H1 (cell line): ENCODE results near the gene ARHGAP26. TPM values are rescaled to one million over a fixed set of nuclear protein-coding genes. Genes with fewer than 3 reads are reported as not detected.

Experiments used
- CTCF ChIA-PET: fragments of 300-600 bp; sonication (Branson Sonifier 250); formaldehyde crosslinking; loops from one replicate; lab custom pipeline; 2021; ENCODE audit not compliant: partially characterized antibody; lab: Charles Lee
- POLR2A ChIA-PET: fragments of 300-600 bp; sonication (Branson Sonifier 250); formaldehyde crosslinking; loops from one replicate; lab custom pipeline; 2021; ENCODE audit warnings: inconsistent platforms; ENCODE audit not compliant: partially characterized antibody; lab: Charles Lee
- DNase-seq, 2 experiments: peaks; one replicate each; pipeline versions ENCODE4 v3.0.0 to v3.0.0-alpha.2; 2010 to 2022; ENCODE audit warnings: low spot score in 2 of 2, low read depth in 1 of 2, mixed read lengths in 1 of 2
- FAIRE-seq: peaks from 2 replicates; lab custom pipeline; 2011; peaks lifted over from hg19 to GRCh38; lab: Jason Lieb, UNC
- H2AFZ ChIP-seq: 2 replicates; pipeline ENCODE4 v1.8.1; 2012; ENCODE audit warnings: low read length, inconsistent platforms
- H2AK5ac ChIP-seq: 2 replicates; pipeline ENCODE4 v1.6.1; 2013; ENCODE audit warnings: low read depth, low read length
- H2BK120ac ChIP-seq: replicated peaks from 2 replicates; pipeline ENCODE3; 2013; ENCODE audit warnings: low read depth, low read length, inconsistent platforms
- H2BK12ac ChIP-seq: 2 replicates; pipeline ENCODE4 v1.6.1; 2013; ENCODE audit warnings: low read depth, low read length
- H2BK15ac ChIP-seq: 2 replicates; pipeline ENCODE4 v1.6.1; 2013; ENCODE audit warnings: low read length
- H2BK20ac ChIP-seq: 2 replicates; pipeline ENCODE4 v1.6.1; 2013; ENCODE audit warnings: low read length
- H2BK5ac ChIP-seq: 2 replicates; pipeline ENCODE4 v1.6.1; 2013; ENCODE audit warnings: low read depth, low read length
- H3K14ac ChIP-seq: 2 replicates; pipeline ENCODE4 v1.6.1; 2013; ENCODE audit warnings: inconsistent platforms; ENCODE audit not compliant: insufficient read length
- H3K18ac ChIP-seq: 2 replicates; pipeline ENCODE4 v1.6.1; 2013; ENCODE audit warnings: low read length; ENCODE audit errors: extremely low read depth
- H3K23ac ChIP-seq: 2 replicates; pipeline ENCODE4 v1.6.1; 2013; ENCODE audit warnings: inconsistent platforms; ENCODE audit not compliant: insufficient read length
- H3K23me2 ChIP-seq: 2 replicates; pipeline ENCODE4 v1.6.1; 2013; ENCODE audit warnings: low read depth, low read length
- H3K27ac ChIP-seq: 2 replicates; pipeline ENCODE4 v1.6.1; 2011; ENCODE audit warnings: low read depth, low read length, inconsistent platforms
- H3K27me3 ChIP-seq, 4 experiments: replicated peaks in 1 of 4; 1 replicate in 1 of 4; 2 replicates in 3 of 4; pipeline versions ENCODE4 v1.6.1 to v1.8.1; 2011 to 2013; ENCODE audit warnings: low read length in 3 of 4, mild to moderate bottlenecking in 3 of 4, inconsistent platforms in 2 of 4, mixed read lengths in 2 of 4, moderate library complexity in 1 of 4; ENCODE audit not compliant: control insufficient read depth in 3 of 4, insufficient read depth in 3 of 4; ENCODE audit errors: extremely low read depth in 1 of 4
- H3K36me3 ChIP-seq, 4 experiments: 2 replicates each; pipeline versions ENCODE4 v1.6.1 to v1.8.1; 2011 to 2013; ENCODE audit warnings: mild to moderate bottlenecking in 4 of 4, low read length in 3 of 4, moderate library complexity in 2 of 4, control low read depth in 1 of 4, inconsistent platforms in 1 of 4; ENCODE audit not compliant: insufficient read depth in 4 of 4, control insufficient read depth in 2 of 4
- H3K4ac ChIP-seq: replicated peaks from 2 replicates; pipeline ENCODE3; 2013; ENCODE audit warnings: low read length, low read depth, mixed read lengths, inconsistent platforms; ENCODE audit not compliant: insufficient read length
- H3K4me1 ChIP-seq, 4 experiments: replicated peaks in 1 of 4; 1 replicate in 1 of 4; 2 replicates in 3 of 4; pipeline versions ENCODE4 v1.6.1 to v1.8.1; 2011 to 2013; ENCODE audit warnings: low read length in 3 of 4, inconsistent platforms in 2 of 4, mixed read lengths in 1 of 4; ENCODE audit not compliant: insufficient read depth in 4 of 4, control insufficient read depth in 3 of 4
- H3K4me2 ChIP-seq, 2 experiments: 2 replicates each; pipeline versions ENCODE4 v1.6.1 to v1.8.1; 2011 to 2013; ENCODE audit warnings: low read depth in 2 of 2, low read length in 2 of 2, control low read depth in 1 of 2, inconsistent platforms in 1 of 2, mild to moderate bottlenecking in 1 of 2; ENCODE audit not compliant: insufficient read depth in 1 of 2
- H3K4me3 ChIP-seq, 4 experiments: fragments of 200-600, 300-600 bp in 1 of 4; sonication (generic), shearing (Covaris generic), sonication (Bioruptor Twin) in 1 of 4; 2 replicates each; pipeline versions ENCODE4 v1.5.1 to v1.8.1; 2011 to 2016; ENCODE audit warnings: low read length in 4 of 4, low read depth in 3 of 4, control low read depth in 2 of 4, inconsistent platforms in 2 of 4, mild to moderate bottlenecking in 2 of 4, mixed read lengths in 1 of 4, moderate library complexity in 1 of 4; ENCODE audit not compliant: insufficient read depth in 2 of 4; ENCODE audit errors: extremely low read depth in 1 of 4
- H3K56ac ChIP-seq: replicated peaks from 2 replicates; pipeline ENCODE3; 2013; ENCODE audit warnings: low read depth, mild to moderate bottlenecking, mixed read lengths, low read length, inconsistent platforms; ENCODE audit not compliant: insufficient read length
- H3K79me1 ChIP-seq: 2 replicates; pipeline ENCODE4 v1.6.1; 2013; ENCODE audit warnings: low read depth, low read length, control low read depth
- H3K79me2 ChIP-seq, 2 experiments: 2 replicates each; pipeline versions ENCODE4 v1.6.1 to v1.8.1; 2012 to 2013; ENCODE audit warnings: low read length in 2 of 2, mild to moderate bottlenecking in 2 of 2, inconsistent platforms in 1 of 2; ENCODE audit not compliant: insufficient read depth in 2 of 2, control insufficient read depth in 1 of 2
- H3K9ac ChIP-seq, 4 experiments: replicated peaks in 1 of 4; 1 replicate in 1 of 4; 2 replicates in 3 of 4; pipeline versions ENCODE4 v1.6.1 to v1.8.1; 2011 to 2013; ENCODE audit warnings: low read depth in 3 of 4, low read length in 3 of 4, control low read depth in 2 of 4, mild to moderate bottlenecking in 2 of 4, moderate library complexity in 2 of 4, inconsistent platforms in 1 of 4; ENCODE audit errors: extremely low read depth in 1 of 4
- H3K9me3 ChIP-seq, 2 experiments: 2 replicates each; pipeline versions ENCODE4 v1.6.1 to v1.8.1; 2012 to 2013; ENCODE audit warnings: mild to moderate bottlenecking in 2 of 2, moderate library complexity in 2 of 2, control low read depth in 1 of 2, inconsistent platforms in 1 of 2, low read depth in 1 of 2, low read length in 1 of 2, mixed read lengths in 1 of 2; ENCODE audit not compliant: insufficient read depth in 2 of 2
- H4K20me1 ChIP-seq, 2 experiments: replicated peaks in 1 of 2; 2 replicates each; pipeline versions ENCODE3 to v1.8.1; 2011 to 2013; ENCODE audit warnings: inconsistent platforms in 2 of 2, low read length in 2 of 2, mild to moderate bottlenecking in 1 of 2; ENCODE audit not compliant: insufficient read depth in 2 of 2, control insufficient read depth in 1 of 2
- H4K5ac ChIP-seq: 2 replicates; pipeline ENCODE4 v1.6.1; 2013; ENCODE audit warnings: low read length, low read depth, mixed read lengths, inconsistent platforms; ENCODE audit not compliant: insufficient read length
- H4K8ac ChIP-seq: 2 replicates; pipeline ENCODE4 v1.8.0; 2013; ENCODE audit warnings: mild to moderate bottlenecking, moderate library complexity, low read length, inconsistent platforms; ENCODE audit not compliant: insufficient read depth; ENCODE audit errors: extremely low read depth
- H4K91ac ChIP-seq: replicated peaks from 2 replicates; pipeline ENCODE3; 2013; ENCODE audit warnings: low read length, mixed read lengths, inconsistent platforms; ENCODE audit not compliant: insufficient read length
- JUN ChIP-seq: IDR thresholded peaks from 2 replicates; pipeline ENCODE4 v1.6.1; 2011; ENCODE audit warnings: low read depth, mild to moderate bottlenecking, improper control_type of control experiment, low read length
- POLR2A ChIP-seq, 2 experiments: IDR thresholded peaks; 1 replicate in 1 of 2; 2 replicates in 1 of 2; pipeline ENCODE4 v1.6.1; 2011; ENCODE audit warnings: low read depth in 2 of 2, low read length in 2 of 2, mild to moderate bottlenecking in 2 of 2; ENCODE audit errors: control extremely low read depth in 1 of 2
- RAD21 ChIP-seq, 2 experiments: IDR thresholded peaks in 1 of 2; conservative IDR thresholded peaks in 1 of 2; 2 replicates each; pipeline ENCODE4 v1.6.1; 2011; ENCODE audit warnings: low read depth in 2 of 2, low read length in 2 of 2, improper control_type of control experiment in 1 of 2, inconsistent platforms in 1 of 2, mild to moderate bottlenecking in 1 of 2, moderate library complexity in 1 of 2
- RFX5 ChIP-seq: IDR thresholded peaks from 2 replicates; pipeline ENCODE4 v1.6.1; 2011; ENCODE audit warnings: low read depth, low read length, improper control_type of control experiment, borderline replicate concordance
- RXRA ChIP-seq: IDR thresholded peaks from 2 replicates; pipeline ENCODE4 v1.6.1; 2011; ENCODE audit warnings: low read depth, mild to moderate bottlenecking, low read length, moderate library complexity; ENCODE audit not compliant: insufficient read depth
- SIRT6 ChIP-seq: IDR thresholded peaks from one replicate; pipeline ENCODE4 v1.7.1; 2012; ENCODE audit warnings: low read length, inconsistent platforms
- TCF12 ChIP-seq: IDR thresholded peaks from 2 replicates; pipeline ENCODE4 v1.6.1; 2011; ENCODE audit warnings: low read depth, mild to moderate bottlenecking, low read length
- TEAD4 ChIP-seq: IDR thresholded peaks from 2 replicates; pipeline ENCODE4 v1.6.1; 2012; ENCODE audit warnings: low read depth, low read length, inconsistent platforms, mixed read lengths
- WGBS, 2 experiments: shearing (Covaris generic) in 1 of 2; methylation state at CpG; one replicate each; pipeline versions ENCODE4 v1.1.6 to v1.1.7; 2013 to 2015; ENCODE audit warnings: low lambda C conversion rate in 2 of 2, mixed read lengths in 2 of 2, inconsistent platforms in 1 of 2, low coverage in 1 of 2, missing lambda C conversion rate in 1 of 2; ENCODE audit not compliant: insufficient replicate concordance in 2 of 2, insufficient coverage in 1 of 2, insufficient read length in 1 of 2; ENCODE audit errors: extremely low coverage in 1 of 2, missing lambda C conversion rate in 1 of 2; 5-methylcytosine and 5-hydroxymethylcytosine counted together
- polyA plus RNA-seq, 7 experiments: library from polyadenylated mRNA; depleted of rRNA in 3 of 7; stranded (reverse) in 5 of 7; unstranded in 2 of 7; fragments of >200 nt in 5 of 7; fragments of 200-250 nt in 2 of 7; gene quantifications; 1 replicate in 5 of 7; 2 replicates in 1 of 7; 4 replicates in 1 of 7; pipeline versions ENCODE4 v1.2.1 to v1.2.3, GENCODE V29; 2011 to 2013; ENCODE audit warnings: missing spikeins in 2 of 7, mixed read lengths in 2 of 7
- total RNA-seq: library from RNA; stranded (reverse); fragmentation: NEBNext Ultra II Directional; extraction: Animal tissue kit (Norgen Biotek cat#: 25700); gene quantifications from 2 replicates; pipeline ENCODE4 v1.2.1, GENCODE V29; 2021
- TF ChIP-seq, protein P1 (sequence below): IDR thresholded peaks from 2 replicates; pipeline ENCODE4 v1.6.1; 2012; ENCODE audit warnings: inconsistent platforms
- TF ChIP-seq, protein P2 (sequence below), 3 experiments: IDR thresholded peaks; 1 replicate in 2 of 3; 2 replicates in 1 of 3; pipeline versions ENCODE4 v1.5.1 to v1.6.1; 2011; ENCODE audit warnings: low read length in 3 of 3, mild to moderate bottlenecking in 3 of 3, inconsistent platforms in 2 of 3, low read depth in 1 of 3, moderate library complexity in 1 of 3; ENCODE audit not compliant: insufficient read depth in 1 of 3; ENCODE audit errors: control extremely low read depth in 1 of 3

Gene ARHGAP26
- total and polyA plus RNA-seq, 2 of the 8 experiments (the other 6 are each of a cell fraction or from before 2014, with no cell fraction given), result 7.1 to 24.8 TPM

DNA sequence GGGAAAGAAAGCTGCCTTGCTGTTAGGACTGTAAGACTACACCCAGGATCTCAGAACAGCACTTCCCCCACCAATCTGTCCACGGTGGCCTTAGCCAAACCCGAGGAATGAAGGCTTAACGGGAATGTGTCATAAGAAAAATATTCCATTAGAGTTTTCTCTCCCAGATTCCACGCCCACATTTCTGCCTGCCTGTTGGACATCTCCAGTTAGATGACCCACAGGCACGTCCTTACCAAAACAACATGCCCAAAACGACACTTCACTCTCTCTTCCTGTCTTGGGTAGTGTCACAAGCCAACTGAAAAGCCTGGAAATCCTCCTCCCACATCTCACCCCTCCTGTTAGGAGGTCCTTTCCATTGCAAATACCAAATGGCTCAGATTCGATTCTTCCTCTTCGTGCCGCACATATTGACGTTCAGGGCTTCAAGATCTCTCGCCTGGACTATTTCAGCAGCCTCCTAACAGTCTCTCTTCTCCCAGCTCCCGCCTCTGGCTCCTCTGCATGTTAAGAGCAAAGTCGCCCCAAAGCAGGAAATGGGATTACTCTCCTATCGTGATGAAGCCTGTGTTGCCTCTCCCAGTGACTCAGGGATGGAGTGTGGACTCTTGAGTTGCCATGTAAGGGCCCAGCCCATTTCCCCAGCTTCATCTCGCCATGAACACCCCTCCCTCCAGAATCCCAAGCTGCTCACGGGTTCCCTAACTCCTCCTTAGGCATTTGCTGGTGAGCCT is 474.0 kb downstream of the ARHGAP26 start:
- H3K27ac ChIP-seq, result no peak overlapping the region
- H3K23me2 ChIP-seq, result peaks cover 7% of the 10 kb centered on the region; the same call in 1 of the 2 replicates
- no peak overlapping the region; the same call in 1 of the 2 replicates for H2BK20ac ChIP-seq
- H3K18ac ChIP-seq, result no peak overlapping the region
- H4K5ac ChIP-seq, result no peak overlapping the region
- no peaks in the 10 kb centered on the region for H3K79me1 ChIP-seq
- ChIA-PET POLR2A (no interaction called here), CTCF (no interaction called here)
- H3K14ac ChIP-seq, result no peak overlapping the region
- no peak overlapping the region for H2BK5ac ChIP-seq
- H3K4ac ChIP-seq, result no peak overlapping the region
- H3K23ac ChIP-seq, result no peak overlapping the region
- no peak overlapping the region for H3K9ac ChIP-seq
- H3K79me2 ChIP-seq, result no peaks in the 10 kb centered on the region
- H3K56ac ChIP-seq, result no peak overlapping the region
- peaks cover 0 to 4% (median 0%) of the 10 kb centered on the region in 4 experiments; a peak in 1 of 7 replicates for H3K4me1 ChIP-seq
- FAIRE-seq (no peak), DNase-seq (no peak)
- H3K27me3 ChIP-seq, result no peaks in the 10 kb centered on the region
- no peak overlapping the region for H4K91ac ChIP-seq
- peak overlapping the region; percentile 35; the same call in 1 of the 2 replicates for H4K8ac ChIP-seq
- no peak overlapping the region for H2AK5ac ChIP-seq
- H2BK120ac ChIP-seq, result no peak overlapping the region
- 0 out of 4 replicates have a peak, but pooled peaks cover 0 to 2% of the 10 kb centered on the region in 2 experiments for H3K9me3 ChIP-seq
- WGBS, 2 experiments, result 87% methylated on average over 16 of the region's 16 CpGs; no CpG with 5 or more reads in 1 of the 2 experiments
- peak overlapping the region; percentile 51; the same call in 1 of the 2 replicates for H2AFZ ChIP-seq
- H2BK15ac ChIP-seq, result 0 out of 2 replicates have a peak overlapping the region, but pooled peaks have one; percentile 23
- peaks cover 0 to 4% of the 10 kb centered on the region in 2 experiments for H4K20me1 ChIP-seq
- no peak overlapping the region for H3K4me2 ChIP-seq
- H3K4me3 ChIP-seq, result no peak overlapping the region
- H2BK12ac ChIP-seq, result no peak overlapping the region
- no peaks in the 10 kb centered on the region for H3K36me3 ChIP-seq
- TF ChIP-seq TCF12 (no peak), TEAD4 (no peak), SIRT6 (no peak), RAD21 (IDR thresholded peaks at IDR 0.05 in 1 of 2, conservative IDR thresholded peaks at IDR 0.05 in 1 of 2; ENCODE audit: low read depth in 2 of 2, low read length in 2 of 2) (no peak), POLR2A (IDR thresholded peaks at IDR 0.05; ENCODE audit: control extremely low read depth in 1 of 2, low read depth in 2 of 2, low read length in 2 of 2) (no peak), RFX5 (no peak), JUN (no peak), RXRA (no peak)
- TF ChIP-seq, protein P1, sequence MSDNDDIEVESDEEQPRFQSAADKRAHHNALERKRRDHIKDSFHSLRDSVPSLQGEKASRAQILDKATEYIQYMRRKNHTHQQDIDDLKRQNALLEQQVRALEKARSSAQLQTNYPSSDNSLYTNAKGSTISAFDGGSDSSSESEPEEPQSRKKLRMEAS, result no peak
- TF ChIP-seq, protein P2, sequence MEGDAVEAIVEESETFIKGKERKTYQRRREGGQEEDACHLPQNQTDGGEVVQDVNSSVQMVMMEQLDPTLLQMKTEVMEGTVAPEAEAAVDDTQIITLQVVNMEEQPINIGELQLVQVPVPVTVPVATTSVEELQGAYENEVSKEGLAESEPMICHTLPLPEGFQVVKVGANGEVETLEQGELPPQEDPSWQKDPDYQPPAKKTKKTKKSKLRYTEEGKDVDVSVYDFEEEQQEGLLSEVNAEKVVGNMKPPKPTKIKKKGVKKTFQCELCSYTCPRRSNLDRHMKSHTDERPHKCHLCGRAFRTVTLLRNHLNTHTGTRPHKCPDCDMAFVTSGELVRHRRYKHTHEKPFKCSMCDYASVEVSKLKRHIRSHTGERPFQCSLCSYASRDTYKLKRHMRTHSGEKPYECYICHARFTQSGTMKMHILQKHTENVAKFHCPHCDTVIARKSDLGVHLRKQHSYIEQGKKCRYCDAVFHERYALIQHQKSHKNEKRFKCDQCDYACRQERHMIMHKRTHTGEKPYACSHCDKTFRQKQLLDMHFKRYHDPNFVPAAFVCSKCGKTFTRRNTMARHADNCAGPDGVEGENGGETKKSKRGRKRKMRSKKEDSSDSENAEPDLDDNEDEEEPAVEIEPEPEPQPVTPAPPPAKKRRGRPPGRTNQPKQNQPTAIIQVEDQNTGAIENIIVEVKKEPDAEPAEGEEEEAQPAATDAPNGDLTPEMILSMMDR (IDR thresholded peaks at IDR 0.05; ENCODE audit: control extremely low read depth in 1 of 3, insufficient read depth in 1 of 3, low read depth in 1 of 3, low read length in 3 of 3), result no peak
